ENCODE data around the gene HMOX2.

HMOX2 gene

GRCh38 chr16:4517812-4518680, 41.8 kb downstream of the HMOX2 start:
- DNase-seq (ENCODE audit: low read depth, low spot score), result no peak
- H3K27ac ChIP-seq, result no peak overlapping the region

GRCh38 chr16:4519274-4520058, 43.3 kb downstream of the HMOX2 start:
- H3K27ac ChIP-seq, result no peak overlapping the region
- no peak for DNase-seq (ENCODE audit: low read depth, low spot score)

- DNase-seq (ENCODE audit: low read depth, low spot score), result no peak
Measured at GRCh38 chr16:4520913-4521312, 44.7 kb downstream of the HMOX2 start.

GRCh38 chr16:4522051-4522581, 45.9 kb downstream of the HMOX2 start:
- H3K27ac ChIP-seq, result no peak overlapping the region
- no peak for DNase-seq (ENCODE audit: low read depth, low spot score)

More at GRCh38 chr16:4520913-4521312, 44.7 kb downstream of the HMOX2 start:
- no peak overlapping the region for H3K27ac ChIP-seq

- H3K27ac ChIP-seq, result no peak overlapping the region
- no peak for DNase-seq (ENCODE audit: low read depth, low spot score)
Measured at GRCh38 chr16:4523686-4524085, 47.5 kb downstream of the HMOX2 start.

- DNase-seq (ENCODE audit: low read depth, low spot score), result no peak
- H3K27ac ChIP-seq, result no peak overlapping the region
Measured at GRCh38 chr16:4524571-4524970, 48.4 kb downstream of the HMOX2 start.

GRCh38 chr16:4525069-4525468, 48.9 kb downstream of the HMOX2 start:
- H3K27ac ChIP-seq, result no peak overlapping the region
- DNase-seq (ENCODE audit: low read depth, low spot score), result no peak

- no peak for DNase-seq (ENCODE audit: low read depth, low spot score)
Measured at GRCh38 chr16:4525634-4526277, 49.6 kb downstream of the HMOX2 start.

GRCh38 chr16:4529085-4530060, 53.2 kb downstream of the HMOX2 start:
- H3K27ac ChIP-seq, result peak overlapping the region; percentile 51
- DNase-seq (ENCODE audit: low read depth, low spot score), result peak; percentile 24

More at GRCh38 chr16:4525634-4526277, 49.6 kb downstream of the HMOX2 start:
- H3K27ac ChIP-seq, result no peak overlapping the region

GRCh38 chr16:4531811-4532210, 55.6 kb downstream of the HMOX2 start:
- no peak for DNase-seq (ENCODE audit: low read depth, low spot score)
- no peak overlapping the region for H3K27ac ChIP-seq

- no peak overlapping the region for H3K27ac ChIP-seq
- DNase-seq (ENCODE audit: low read depth, low spot score), result no peak
Measured at GRCh38 chr16:4532238-4532637, 56.0 kb downstream of the HMOX2 start.

- no peak overlapping the region for H3K27ac ChIP-seq
- DNase-seq (ENCODE audit: low read depth, low spot score), result no peak
Measured at GRCh38 chr16:4533490-4533889, 57.3 kb downstream of the HMOX2 start.

- no peak overlapping the region for H3K27ac ChIP-seq
- no peak for DNase-seq (ENCODE audit: low read depth, low spot score)
Measured at GRCh38 chr16:4534151-4534790, 58.1 kb downstream of the HMOX2 start.

GRCh38 chr16:4535627-4536108, 59.5 kb downstream of the HMOX2 start:
- no peak for DNase-seq (ENCODE audit: low read depth, low spot score)
- H3K27ac ChIP-seq, result no peak overlapping the region

- H3K27ac ChIP-seq, result peak overlapping the region; percentile 52
- no peak for DNase-seq (ENCODE audit: low read depth, low spot score)
Measured at GRCh38 chr16:4536391-4537106, 60.4 kb downstream of the HMOX2 start.

- no peak for DNase-seq (ENCODE audit: low read depth, low spot score)
- peak overlapping the region; percentile 52 for H3K27ac ChIP-seq
Measured at GRCh38 chr16:4537376-4538343, 61.5 kb downstream of the HMOX2 start.

Data from epithelial cell of prostate (primary cell).